Panc1 (cell line): ENCODE results near the gene MEIS2. TPM values are rescaled to one million over a fixed set of nuclear protein-coding genes. Genes with fewer than 3 reads are reported as not detected.

Experiments
- ATAC-seq: fragments of 200-7000 bp; cut with Tn5 transposase; 2 replicates; pipeline ENCODE4 v1.9.1; 2020; ENCODE audit warnings: mild to moderate bottlenecking, moderate library complexity
- BruUV-seq: library from RNA; stranded (reverse); fragments of 400-500 nt; replicated peaks from 2 replicates; lab custom pipeline; 2021; lab: Mats Ljungman, UMichigan
- CTCF ChIA-PET: fragments of 300-600 bp; sonication (Branson Sonifier 250); formaldehyde crosslinking; loops from one replicate; lab custom pipeline; 2022; ENCODE audit warnings: antibody characterized with exemption; lab: Charles Lee
- POLR2A ChIA-PET: fragments of 300-600 bp; sonication (Branson Sonifier 250); formaldehyde crosslinking; loops from one replicate; lab custom pipeline; 2022; ENCODE audit warnings: antibody characterized with exemption; lab: Charles Lee
- DNase-seq: peaks from one replicate; pipeline ENCODE4 v3.0.0-alpha.2; 2010; ENCODE audit warnings: low read depth, low spot score
- H3K27ac ChIP-seq: 2 replicates; pipeline ENCODE4 v1.5.1; 2011; ENCODE audit warnings: mild to moderate bottlenecking, low read length, inconsistent platforms
- H3K27me3 ChIP-seq: fragments of 200-500 bp; sonication (Bioruptor generic); 2 replicates; pipeline ENCODE4 v1.6.0; 2014; ENCODE audit warnings: low read length, inconsistent platforms; ENCODE audit not compliant: control insufficient read depth, insufficient read depth
- H3K36me3 ChIP-seq: fragments of 200-500 bp; sonication (Bioruptor generic); 2 replicates; pipeline ENCODE4 v1.5.1; 2014; ENCODE audit warnings: inconsistent platforms, mild to moderate bottlenecking, low read length, moderate library complexity; ENCODE audit not compliant: control insufficient read depth, insufficient read depth
- H3K4me1 ChIP-seq: 2 replicates; pipeline ENCODE4 v1.5.1; 2011; ENCODE audit warnings: inconsistent platforms, mild to moderate bottlenecking, low read length, moderate library complexity; ENCODE audit not compliant: control insufficient read depth, insufficient read depth
- H3K4me3 ChIP-seq, 2 experiments: 2 replicates each; pipeline ENCODE4 v1.5.1; 2011 to 2012; ENCODE audit warnings: low read depth in 2 of 2, low read length in 2 of 2, mild to moderate bottlenecking in 2 of 2, inconsistent platforms in 1 of 2, moderate library complexity in 1 of 2
- H3K9me3 ChIP-seq: fragments of 200-500 bp; sonication (Bioruptor generic); 2 replicates; pipeline ENCODE4 v1.5.1; 2014; ENCODE audit warnings: low read depth, mild to moderate bottlenecking, inconsistent platforms, low read length, moderate library complexity; ENCODE audit not compliant: control insufficient read depth, insufficient read depth
- POLR2AphosphoS5 ChIP-seq: IDR thresholded peaks from 2 replicates; pipeline ENCODE4 v1.6.1; 2012; ENCODE audit warnings: mild to moderate bottlenecking, low read depth, low read length, moderate library complexity
- SIN3A ChIP-seq: IDR thresholded peaks from 2 replicates; pipeline ENCODE4 v1.6.1; 2012; ENCODE audit warnings: low read depth, mild to moderate bottlenecking, low read length, moderate library complexity, borderline replicate concordance; ENCODE audit not compliant: insufficient read depth
- TCF7L2 ChIP-seq: IDR thresholded peaks from 2 replicates; pipeline ENCODE4 v1.6.1; 2011; ENCODE audit warnings: mild to moderate bottlenecking, low read depth, low read length, inconsistent platforms
- in situ Hi-C: cut with HindIII; loops from 2 replicates; pipeline ENCODE4 v1.10.0; 2016; ENCODE audit warnings: low sequenced_read_pairs, low pct_unique_long_range_greater_than_20kb
- intact Hi-C: fragments of 100-400 bp; cut with micrococcal nuclease; formaldehyde crosslinking; loops from one replicate; pipeline ENCODE4 v1.10.0; 2022; ENCODE audit not compliant: unreplicated experiment
- total RNA-seq: library from RNA; stranded (reverse); gene quantifications from one replicate; pipeline ENCODE4 v1.2.1, GENCODE V29; 2021; ENCODE audit not compliant: unreplicated experiment
- TF ChIP-seq, protein P1 (sequence below), 2 experiments: IDR thresholded peaks; 2 replicates each; pipeline ENCODE4 v1.6.1; 2011 to 2012; ENCODE audit warnings: low read depth in 2 of 2, control low read depth in 1 of 2, low read length in 1 of 2, mild to moderate bottlenecking in 1 of 2, moderate library complexity in 1 of 2; ENCODE audit not compliant: insufficient read depth in 1 of 2
- TF ChIP-seq, protein P2 (sequence below): fragments of 450-650 bp; IDR thresholded peaks from 2 replicates; pipeline ENCODE4 v1.5.1; 2017; ENCODE audit warnings: mild to moderate bottlenecking

MEIS2 gene
- total RNA-seq, 1 experiment from 2014 or later = 9.3 TPM

DNA sequence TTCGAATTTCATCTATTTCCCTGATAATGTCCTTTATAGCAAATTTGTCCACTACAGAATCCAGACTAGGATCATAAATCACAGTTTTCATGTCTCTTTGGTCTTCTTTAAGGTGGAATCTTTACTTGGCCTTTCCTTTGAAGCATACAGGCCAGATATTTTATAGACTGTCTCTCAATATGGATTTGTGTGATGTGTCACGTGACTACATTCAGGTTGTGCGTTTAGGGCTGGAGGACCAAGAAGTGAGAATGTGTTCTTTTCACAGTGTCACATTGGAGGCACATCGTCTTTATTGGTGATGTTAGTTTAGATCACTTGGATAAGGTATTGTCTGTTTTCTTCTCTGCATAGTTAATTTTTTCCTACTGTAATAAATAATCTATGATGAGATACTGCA is 232.9 kb downstream of the MEIS2 start:
- intact Hi-C loops (no loop called here), in situ Hi-C loops (no loop called here)
- H3K4me3 ChIP-seq = no peak overlapping the region
- ChIA-PET CTCF (no interaction called here), POLR2A (no interaction called here)
- no peak overlapping the region for H3K27ac ChIP-seq
- no peak for DNase-seq
- H3K4me1 ChIP-seq = no peaks in the 10 kb centered on the region
- no peaks in the 10 kb centered on the region for H3K36me3 ChIP-seq
- ATAC-seq = no peak
- TF ChIP-seq, protein P1, sequence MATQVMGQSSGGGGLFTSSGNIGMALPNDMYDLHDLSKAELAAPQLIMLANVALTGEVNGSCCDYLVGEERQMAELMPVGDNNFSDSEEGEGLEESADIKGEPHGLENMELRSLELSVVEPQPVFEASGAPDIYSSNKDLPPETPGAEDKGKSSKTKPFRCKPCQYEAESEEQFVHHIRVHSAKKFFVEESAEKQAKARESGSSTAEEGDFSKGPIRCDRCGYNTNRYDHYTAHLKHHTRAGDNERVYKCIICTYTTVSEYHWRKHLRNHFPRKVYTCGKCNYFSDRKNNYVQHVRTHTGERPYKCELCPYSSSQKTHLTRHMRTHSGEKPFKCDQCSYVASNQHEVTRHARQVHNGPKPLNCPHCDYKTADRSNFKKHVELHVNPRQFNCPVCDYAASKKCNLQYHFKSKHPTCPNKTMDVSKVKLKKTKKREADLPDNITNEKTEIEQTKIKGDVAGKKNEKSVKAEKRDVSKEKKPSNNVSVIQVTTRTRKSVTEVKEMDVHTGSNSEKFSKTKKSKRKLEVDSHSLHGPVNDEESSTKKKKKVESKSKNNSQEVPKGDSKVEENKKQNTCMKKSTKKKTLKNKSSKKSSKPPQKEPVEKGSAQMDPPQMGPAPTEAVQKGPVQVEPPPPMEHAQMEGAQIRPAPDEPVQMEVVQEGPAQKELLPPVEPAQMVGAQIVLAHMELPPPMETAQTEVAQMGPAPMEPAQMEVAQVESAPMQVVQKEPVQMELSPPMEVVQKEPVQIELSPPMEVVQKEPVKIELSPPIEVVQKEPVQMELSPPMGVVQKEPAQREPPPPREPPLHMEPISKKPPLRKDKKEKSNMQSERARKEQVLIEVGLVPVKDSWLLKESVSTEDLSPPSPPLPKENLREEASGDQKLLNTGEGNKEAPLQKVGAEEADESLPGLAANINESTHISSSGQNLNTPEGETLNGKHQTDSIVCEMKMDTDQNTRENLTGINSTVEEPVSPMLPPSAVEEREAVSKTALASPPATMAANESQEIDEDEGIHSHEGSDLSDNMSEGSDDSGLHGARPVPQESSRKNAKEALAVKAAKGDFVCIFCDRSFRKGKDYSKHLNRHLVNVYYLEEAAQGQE (IDR thresholded peaks at IDR 0.05; ENCODE audit: insufficient read depth in 1 of 2, low read depth in 2 of 2, low read length in 1 of 2) = no peak
- TF ChIP-seq, protein P2, sequence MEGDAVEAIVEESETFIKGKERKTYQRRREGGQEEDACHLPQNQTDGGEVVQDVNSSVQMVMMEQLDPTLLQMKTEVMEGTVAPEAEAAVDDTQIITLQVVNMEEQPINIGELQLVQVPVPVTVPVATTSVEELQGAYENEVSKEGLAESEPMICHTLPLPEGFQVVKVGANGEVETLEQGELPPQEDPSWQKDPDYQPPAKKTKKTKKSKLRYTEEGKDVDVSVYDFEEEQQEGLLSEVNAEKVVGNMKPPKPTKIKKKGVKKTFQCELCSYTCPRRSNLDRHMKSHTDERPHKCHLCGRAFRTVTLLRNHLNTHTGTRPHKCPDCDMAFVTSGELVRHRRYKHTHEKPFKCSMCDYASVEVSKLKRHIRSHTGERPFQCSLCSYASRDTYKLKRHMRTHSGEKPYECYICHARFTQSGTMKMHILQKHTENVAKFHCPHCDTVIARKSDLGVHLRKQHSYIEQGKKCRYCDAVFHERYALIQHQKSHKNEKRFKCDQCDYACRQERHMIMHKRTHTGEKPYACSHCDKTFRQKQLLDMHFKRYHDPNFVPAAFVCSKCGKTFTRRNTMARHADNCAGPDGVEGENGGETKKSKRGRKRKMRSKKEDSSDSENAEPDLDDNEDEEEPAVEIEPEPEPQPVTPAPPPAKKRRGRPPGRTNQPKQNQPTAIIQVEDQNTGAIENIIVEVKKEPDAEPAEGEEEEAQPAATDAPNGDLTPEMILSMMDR = no peak
- TF ChIP-seq TCF7L2 (no peak), POLR2AphosphoS5 (no peak), SIN3A (no peak)
- no TSS peak for BruUV-seq
- no peaks in the 10 kb centered on the region for H3K9me3 ChIP-seq
- H3K27me3 ChIP-seq = no peaks in the 10 kb centered on the region; the same call in none of the 2 replicates

DNA sequence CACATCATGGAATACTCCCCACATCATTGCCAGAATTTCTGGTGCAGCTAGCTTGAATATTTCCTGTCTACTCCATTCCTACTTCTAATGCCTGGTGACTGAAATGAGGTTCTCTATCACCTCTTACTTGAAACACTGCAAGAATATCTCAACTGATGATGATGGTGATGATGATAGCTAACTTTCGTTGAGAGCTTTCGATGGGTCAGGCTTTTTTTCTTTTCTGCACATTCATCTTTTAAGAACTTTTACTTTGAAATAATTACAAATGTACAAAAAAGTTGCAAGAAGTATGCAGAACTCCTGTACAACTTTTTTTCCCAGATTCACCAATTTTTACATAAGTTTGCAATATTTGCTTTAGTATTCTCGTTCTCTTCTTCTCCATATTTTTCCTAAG is 233.5 kb downstream of the MEIS2 start:
- H3K4me3 ChIP-seq = no peak overlapping the region
- no peaks in the 10 kb centered on the region; the same call in none of the 2 replicates for H3K27me3 ChIP-seq
- no peak overlapping the region for H3K27ac ChIP-seq
- no peak for ATAC-seq
- no peak for DNase-seq
- BruUV-seq = no TSS peak
- in situ Hi-C loops (no loop called here), intact Hi-C loops (no loop called here)
- H3K9me3 ChIP-seq = no peaks in the 10 kb centered on the region
- no peaks in the 10 kb centered on the region for H3K4me1 ChIP-seq
- CTCF ChIA-PET = no interaction called here
- H3K36me3 ChIP-seq = no peaks in the 10 kb centered on the region
- POLR2A ChIA-PET = no interaction called here
- TF ChIP-seq, protein P1 (IDR thresholded peaks at IDR 0.05; ENCODE audit: insufficient read depth in 1 of 2, low read depth in 2 of 2, low read length in 1 of 2) = no peak
- TF ChIP-seq, protein P2 = no peak
- TF ChIP-seq POLR2AphosphoS5 (no peak), TCF7L2 (no peak), SIN3A (no peak)
